Measurements from ENCODE around the gene CCM2L.

DNA sequence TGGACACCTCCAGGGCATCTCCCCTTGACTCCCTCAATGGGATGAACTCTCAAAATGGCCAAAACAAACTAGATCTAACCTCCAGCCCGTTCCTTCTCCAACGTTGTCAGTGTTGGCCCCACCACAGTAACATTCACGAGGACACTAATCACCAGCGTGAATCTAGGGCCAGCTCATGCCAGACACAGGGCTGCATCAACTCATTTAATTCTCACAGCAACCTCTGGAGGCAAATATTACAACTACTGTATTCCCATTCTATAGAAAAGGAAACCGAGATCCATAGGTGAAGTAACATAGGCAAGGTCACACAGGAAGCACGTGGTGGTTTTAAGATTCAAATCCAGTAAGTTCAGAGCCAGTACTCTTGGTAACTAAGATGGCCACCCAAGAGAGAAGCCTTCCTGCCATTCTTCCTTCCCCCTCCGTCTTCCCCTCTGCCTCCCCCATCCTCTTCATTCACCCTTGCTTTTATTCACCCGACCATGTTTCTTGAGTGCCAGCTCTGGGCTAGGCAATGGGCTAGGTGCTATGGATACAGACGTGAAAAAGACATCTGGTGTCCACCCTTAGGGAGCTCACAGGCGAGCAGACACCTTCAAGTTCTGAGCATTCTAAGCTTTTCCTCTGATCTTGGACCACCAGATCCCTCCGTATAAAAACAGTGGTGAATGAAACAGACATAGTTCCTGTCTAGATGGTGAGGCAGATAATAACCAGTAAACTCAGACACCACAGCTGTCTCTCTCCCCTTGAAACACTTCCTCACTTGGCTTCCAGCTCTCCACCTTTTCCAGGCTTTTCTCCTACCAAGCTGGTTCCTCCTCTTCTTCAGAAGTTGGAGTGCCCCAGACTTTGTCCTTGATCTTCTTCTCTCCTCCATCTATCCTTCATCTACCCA is 9.6 kb downstream of the CCM2L start:
- TF ChIP-seq, protein P1, sequence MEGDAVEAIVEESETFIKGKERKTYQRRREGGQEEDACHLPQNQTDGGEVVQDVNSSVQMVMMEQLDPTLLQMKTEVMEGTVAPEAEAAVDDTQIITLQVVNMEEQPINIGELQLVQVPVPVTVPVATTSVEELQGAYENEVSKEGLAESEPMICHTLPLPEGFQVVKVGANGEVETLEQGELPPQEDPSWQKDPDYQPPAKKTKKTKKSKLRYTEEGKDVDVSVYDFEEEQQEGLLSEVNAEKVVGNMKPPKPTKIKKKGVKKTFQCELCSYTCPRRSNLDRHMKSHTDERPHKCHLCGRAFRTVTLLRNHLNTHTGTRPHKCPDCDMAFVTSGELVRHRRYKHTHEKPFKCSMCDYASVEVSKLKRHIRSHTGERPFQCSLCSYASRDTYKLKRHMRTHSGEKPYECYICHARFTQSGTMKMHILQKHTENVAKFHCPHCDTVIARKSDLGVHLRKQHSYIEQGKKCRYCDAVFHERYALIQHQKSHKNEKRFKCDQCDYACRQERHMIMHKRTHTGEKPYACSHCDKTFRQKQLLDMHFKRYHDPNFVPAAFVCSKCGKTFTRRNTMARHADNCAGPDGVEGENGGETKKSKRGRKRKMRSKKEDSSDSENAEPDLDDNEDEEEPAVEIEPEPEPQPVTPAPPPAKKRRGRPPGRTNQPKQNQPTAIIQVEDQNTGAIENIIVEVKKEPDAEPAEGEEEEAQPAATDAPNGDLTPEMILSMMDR (IDR thresholded peaks at IDR 0.05): no peak
- TF ChIP-seq POLR2A (IDR thresholded peaks at IDR 0.05): no peak

Data from thyroid gland (tissue), 4 donors.